Measurements from ENCODE around the gene SLC39A6. TPM values are rescaled to one million over a fixed set of nuclear protein-coding genes. Genes with fewer than 3 reads are reported as not detected.

SLC39A6 gene
- total and polyA plus RNA-seq, 7 donors = 8.9 to 21.6 (median 14.9) TPM

DNA sequence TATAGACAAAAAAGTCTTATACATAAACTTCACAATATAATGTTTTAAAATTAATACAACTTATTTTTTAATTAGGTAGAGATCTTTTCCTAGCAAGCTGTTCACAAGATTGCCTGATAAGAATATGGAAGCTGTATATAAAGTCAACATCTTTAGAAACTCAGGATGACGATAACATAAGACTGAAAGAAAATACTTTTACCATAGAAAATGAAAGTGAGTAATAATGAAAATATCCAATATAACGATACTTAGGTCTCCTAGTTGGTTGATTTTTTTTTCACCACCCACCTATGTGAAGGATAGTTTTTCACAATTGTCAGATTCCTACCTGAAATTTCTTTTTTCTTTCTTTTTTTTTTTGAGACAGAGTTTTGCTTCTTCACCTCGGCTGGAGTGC, 13.6 kb upstream of the SLC39A6 start:
- Histone ChIP-seq H3K4me3 (no peak overlapping the region), H3K9me3 (no peaks in the 10 kb centered on the region), H3K36me3 (ENCODE audit: insufficient read depth in 1 of 2, low read depth in 1 of 2) (peaks cover 11 to 100% of the 10 kb centered on the region in 2 donors), H3K27me3 (ENCODE audit: insufficient read depth in 3 of 3, low read length in 2 of 3) (no peaks in the 10 kb centered on the region), H3K27ac (no peak overlapping the region), H3K4me1 (no peaks in the 10 kb centered on the region)
- ATAC-seq (no peak), DNase-seq (no peak)
- intact Hi-C loops (cut with DNase I) = no loop called here
- TF ChIP-seq, protein P1, sequence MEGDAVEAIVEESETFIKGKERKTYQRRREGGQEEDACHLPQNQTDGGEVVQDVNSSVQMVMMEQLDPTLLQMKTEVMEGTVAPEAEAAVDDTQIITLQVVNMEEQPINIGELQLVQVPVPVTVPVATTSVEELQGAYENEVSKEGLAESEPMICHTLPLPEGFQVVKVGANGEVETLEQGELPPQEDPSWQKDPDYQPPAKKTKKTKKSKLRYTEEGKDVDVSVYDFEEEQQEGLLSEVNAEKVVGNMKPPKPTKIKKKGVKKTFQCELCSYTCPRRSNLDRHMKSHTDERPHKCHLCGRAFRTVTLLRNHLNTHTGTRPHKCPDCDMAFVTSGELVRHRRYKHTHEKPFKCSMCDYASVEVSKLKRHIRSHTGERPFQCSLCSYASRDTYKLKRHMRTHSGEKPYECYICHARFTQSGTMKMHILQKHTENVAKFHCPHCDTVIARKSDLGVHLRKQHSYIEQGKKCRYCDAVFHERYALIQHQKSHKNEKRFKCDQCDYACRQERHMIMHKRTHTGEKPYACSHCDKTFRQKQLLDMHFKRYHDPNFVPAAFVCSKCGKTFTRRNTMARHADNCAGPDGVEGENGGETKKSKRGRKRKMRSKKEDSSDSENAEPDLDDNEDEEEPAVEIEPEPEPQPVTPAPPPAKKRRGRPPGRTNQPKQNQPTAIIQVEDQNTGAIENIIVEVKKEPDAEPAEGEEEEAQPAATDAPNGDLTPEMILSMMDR (IDR thresholded peaks at IDR 0.05) = no peak
- 93 to 98% (median 95%) methylated on average over 3 of the region's 3 CpGs for WGBS, 3 donors

DNA sequence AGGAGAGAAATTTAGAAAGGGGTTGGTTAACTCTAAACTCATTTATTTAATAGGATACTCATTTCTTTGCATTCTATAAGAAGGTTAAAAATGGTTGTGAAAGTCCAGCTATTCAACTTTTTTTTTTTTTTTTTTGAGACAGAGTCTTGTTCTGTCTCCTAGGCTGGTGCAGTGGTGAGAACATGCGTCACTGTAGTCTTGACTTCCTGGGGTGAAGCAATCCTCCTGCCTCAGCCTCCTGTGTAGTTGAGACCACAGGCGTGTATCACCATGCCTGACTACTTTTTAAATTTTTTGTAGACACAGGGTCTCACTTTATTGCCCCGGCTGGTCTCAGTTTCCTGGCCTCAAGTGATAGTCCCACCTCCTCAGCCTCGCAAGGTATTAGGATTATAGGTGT, 12.4 kb upstream of the SLC39A6 start:
- Histone ChIP-seq H3K9me3 (no peaks in the 10 kb centered on the region), H3K4me1 (no peaks in the 10 kb centered on the region), H3K27me3 (ENCODE audit: insufficient read depth in 3 of 3, low read length in 2 of 3) (no peaks in the 10 kb centered on the region), H3K36me3 (ENCODE audit: insufficient read depth in 1 of 2, low read depth in 1 of 2) (peaks cover 14 to 100% of the 10 kb centered on the region in 2 donors), H3K4me3 (no peak overlapping the region), H3K27ac (no peak overlapping the region)
- intact Hi-C loops (cut with DNase I) = no loop called here
- 97% methylated on average over 4 of the region's 4 CpGs for WGBS, 3 donors
- ATAC-seq (no peak), DNase-seq (no peak)
- TF ChIP-seq, protein P1 (IDR thresholded peaks at IDR 0.05) = no peak

GRCh38 chr18:36139245-36139644, 10.1 kb upstream of the SLC39A6 start:
- Histone ChIP-seq H3K27me3 (ENCODE audit: insufficient read depth in 3 of 3, low read length in 2 of 3) (no peaks in the 10 kb centered on the region), H3K9me3 (no peaks in the 10 kb centered on the region), H3K4me1 (no peaks in the 10 kb centered on the region), H3K36me3 (ENCODE audit: insufficient read depth in 1 of 2, low read depth in 1 of 2) (peaks cover 9 to 95% of the 10 kb centered on the region in 2 donors), H3K4me3 (no peak overlapping the region), H3K27ac (no peak overlapping the region)
- ATAC-seq (no peak), DNase-seq (no peak)
- TF ChIP-seq, protein P1 (IDR thresholded peaks at IDR 0.05) = no peak
- intact Hi-C loops (cut with DNase I) = no loop called here
- WGBS, 3 donors = 59 to 80% (median 66%) methylated on average over 5 of the region's 5 CpGs

DNA sequence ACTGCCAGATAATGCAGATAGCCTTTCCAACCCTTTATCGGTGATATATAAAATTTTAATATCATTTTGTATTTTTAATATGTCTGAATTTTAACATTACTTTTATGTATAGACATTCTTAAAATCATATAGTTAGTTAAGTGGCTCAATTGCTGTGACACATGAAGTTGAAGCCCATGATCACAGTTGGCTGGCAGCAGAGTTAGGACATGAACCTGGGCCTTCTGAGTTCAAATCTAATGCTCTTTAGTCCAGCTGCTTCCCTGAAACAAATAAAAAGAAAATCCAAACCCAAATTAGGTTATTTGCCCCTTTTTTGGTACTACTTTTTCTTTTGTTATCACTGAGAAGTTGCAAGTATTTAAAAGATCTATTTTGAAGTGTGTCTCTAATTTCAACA, 6.1 kb upstream of the SLC39A6 start:
- Histone ChIP-seq H3K27me3 (ENCODE audit: insufficient read depth in 3 of 3, low read length in 2 of 3) (no peaks in the 10 kb centered on the region), H3K4me3 (no peak overlapping the region), H3K36me3 (ENCODE audit: insufficient read depth in 1 of 2, low read depth in 1 of 2) (peaks cover 6 to 68% of the 10 kb centered on the region in 2 donors), H3K4me1 (peaks cover 16% of the 10 kb centered on the region), H3K9me3 (no peaks in the 10 kb centered on the region), H3K27ac (no peak overlapping the region)
- DNase-seq = no peak
- TF ChIP-seq, protein P1 (IDR thresholded peaks at IDR 0.05) = no peak
- ATAC-seq = no peak
- 93 to 97% (median 94%) methylated on average over 1 of the region's 1 CpG for WGBS, 3 donors
- intact Hi-C loops (cut with DNase I) = no loop called here

DNA sequence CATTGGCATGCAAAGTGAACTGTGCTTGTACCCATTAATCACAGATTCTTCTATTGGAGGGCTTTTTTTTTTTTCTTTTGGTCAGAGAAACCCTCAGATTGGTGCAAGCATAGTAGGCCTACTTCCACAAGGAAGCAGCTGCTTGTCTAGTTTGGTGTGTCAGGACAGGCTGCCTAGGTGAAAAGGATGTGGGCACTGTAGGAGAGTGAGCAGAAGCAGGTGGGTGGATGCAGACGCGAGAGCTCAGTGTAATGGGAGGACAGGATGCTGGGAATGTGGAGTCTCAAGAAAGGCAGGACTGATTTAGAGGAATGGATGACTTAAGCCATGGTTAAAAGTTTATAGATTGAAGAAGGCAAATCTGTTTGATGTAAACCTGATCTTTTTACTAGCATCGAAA, 3.6 kb upstream of the SLC39A6 start:
- no peak for DNase-seq
- H3K36me3 ChIP-seq (ENCODE audit: insufficient read depth in 1 of 2, low read depth in 1 of 2) = peaks cover 3 to 43% of the 10 kb centered on the region in 2 donors
- no peak overlapping the region for H3K27ac ChIP-seq
- H3K4me3 ChIP-seq = no peak overlapping the region
- TF ChIP-seq, protein P1 (IDR thresholded peaks at IDR 0.05) = no peak
- H3K9me3 ChIP-seq = no peaks in the 10 kb centered on the region
- 80 to 89% (median 83%) methylated on average over 3 of the region's 3 CpGs for WGBS, 3 donors
- peaks cover 23% of the 10 kb centered on the region for H3K4me1 ChIP-seq
- intact Hi-C loops (cut with DNase I) = no loop called here
- H3K27me3 ChIP-seq (ENCODE audit: insufficient read depth in 3 of 3, low read length in 2 of 3) = no peaks in the 10 kb centered on the region
- ATAC-seq = no peak

Data from psoas muscle (tissue), 8 donors.